HepG2 (cell line): Measurements from ENCODE around the gene RGS10. TPM values are rescaled to one million over a fixed set of nuclear protein-coding genes. Genes with fewer than 3 reads are reported as not detected.

Experiments used
- ATF4 ChIP-seq, 2 experiments: fragments of 450-650 bp in 1 of 2; sonication (generic) in 1 of 2; formaldehyde crosslinking; IDR thresholded peaks; 2 replicates each; pipeline versions ENCODE4 v1.5.0 to v1.8.0; 2020 to 2022; ENCODE audit warnings: mild to moderate bottlenecking in 1 of 2, missing genetic modification reagents in 1 of 2
- FOXJ3 ChIP-seq: sonication (generic); formaldehyde crosslinking; IDR thresholded peaks from 2 replicates; pipeline ENCODE4 v1.4.0; 2020; ENCODE audit warnings: missing genetic modification reagents, mild to moderate bottlenecking, borderline replicate concordance
- HNRNPK ChIP-seq: fragments of 200-400 bp; formaldehyde crosslinking; IDR thresholded peaks from 2 replicates; pipeline ENCODE4 v1.6.1; 2018; ENCODE audit warnings: low read length, low read depth, moderate library complexity, mild to moderate bottlenecking; ENCODE audit not compliant: poor library complexity, severe bottlenecking
- IRF2 ChIP-seq: IDR thresholded peaks from 2 replicates; pipeline ENCODE4 v1.6.1; 2018; ENCODE audit warnings: missing genetic modification reagents, missing compliant biosample characterization
- NCOR1 ChIP-seq: fragments of 200-600 bp; sonication (generic); IDR thresholded peaks from 2 replicates; pipeline ENCODE4 v1.7.0; 2017; ENCODE audit warnings: antibody characterized with exemption, low read length, borderline replicate concordance
- NFIC ChIP-seq: IDR thresholded peaks from 2 replicates; pipeline ENCODE4 v1.6.1; 2012; ENCODE audit warnings: mild to moderate bottlenecking, low read length, inconsistent platforms
- NR2F2 ChIP-seq: IDR thresholded peaks from 2 replicates; pipeline ENCODE4 v1.6.1; 2012; ENCODE audit warnings: low read depth, inconsistent platforms, borderline replicate concordance
- POGZ ChIP-seq: sonication (generic); formaldehyde crosslinking; IDR thresholded peaks from 2 replicates; pipeline ENCODE4 v1.4.0; 2020; ENCODE audit warnings: mild to moderate bottlenecking, missing genetic modification reagents
- RCOR2 ChIP-seq: IDR thresholded peaks from 2 replicates; pipeline ENCODE4 v1.6.1; 2016; ENCODE audit warnings: missing biosample characterization, missing genetic modification reagents
- TBL1XR1 ChIP-seq: fragments of 150-350 bp; IDR thresholded peaks from 2 replicates; pipeline ENCODE4 v1.6.1; 2014; ENCODE audit warnings: borderline replicate concordance, low read length; ENCODE audit not compliant: partially characterized antibody
- TBX2 ChIP-seq: sonication (generic); formaldehyde crosslinking; IDR thresholded peaks from 2 replicates; pipeline ENCODE4 v1.5.0; 2020; ENCODE audit warnings: missing genetic modification reagents, mild to moderate bottlenecking, borderline replicate concordance
- THRA ChIP-seq: sonication (generic); formaldehyde crosslinking; IDR thresholded peaks from 2 replicates; pipeline ENCODE4 v1.4.0; 2020; ENCODE audit warnings: missing genetic modification reagents, borderline replicate concordance
- TRIM24 ChIP-seq: sonication (generic); formaldehyde crosslinking; IDR thresholded peaks from 2 replicates; pipeline ENCODE4 v1.8.0; 2022; ENCODE audit warnings: mild to moderate bottlenecking, missing genetic modification reagents
- XRCC5 ChIP-seq: fragments of 200-400 bp; formaldehyde crosslinking; optimal IDR thresholded peaks from 2 replicates; pipeline ENCODE3; 2017; ENCODE audit warnings: mild to moderate bottlenecking, low read length
- ZMYM4 ChIP-seq: sonication (generic); formaldehyde crosslinking; IDR thresholded peaks from 2 replicates; pipeline ENCODE4 v1.8.1; 2023; ENCODE audit warnings: mild to moderate bottlenecking, missing genetic modification reagents
- ZNF124 ChIP-seq: sonication (generic); formaldehyde crosslinking; IDR thresholded peaks from 2 replicates; pipeline ENCODE4 v1.4.0; 2020; ENCODE audit warnings: missing genetic modification reagents
- ZNF614 ChIP-seq: IDR thresholded peaks from 2 replicates; pipeline ENCODE4 v1.6.1; 2018; ENCODE audit warnings: missing biosample characterization, missing genetic modification reagents, inconsistent platforms, borderline replicate concordance
- ZNF782 ChIP-seq: sonication (generic); formaldehyde crosslinking; IDR thresholded peaks from 2 replicates; pipeline ENCODE4 v1.4.0; 2020; ENCODE audit warnings: missing genetic modification reagents, mild to moderate bottlenecking, borderline replicate concordance
- polyA plus RNA-seq, 8 experiments: library from polyadenylated mRNA; depleted of rRNA in 3 of 8; stranded (reverse) in 7 of 8; unstranded in 1 of 8; fragments of >200 nt; fragmentation: Illumina TruSeq in 4 of 8; extraction: Trizol in 4 of 8; gene quantifications; 2 replicates each; pipeline versions ENCODE4 v1.2.1 to v1.2.3, GENCODE V29; 2011 to 2016; ENCODE audit warnings: low read depth in 4 of 8, missing spikeins in 1 of 8, mixed read lengths in 1 of 8; ENCODE audit not compliant: insufficient read depth in 1 of 8
- total RNA-seq, 5 experiments: library from RNA; depleted of rRNA; stranded (reverse); fragments of >200 nt; fragmentation: Illumina TruSeq; extraction: Trizol; gene quantifications; 2 replicates each; pipeline ENCODE4 v1.2.3, GENCODE V29; 2016; ENCODE audit warnings: low read depth in 1 of 5
- TF ChIP-seq, protein P1 (sequence below): sonication (generic); formaldehyde crosslinking; IDR thresholded peaks from 2 replicates; pipeline ENCODE4 v1.4.0; 2020; ENCODE audit warnings: missing genetic modification reagents, mild to moderate bottlenecking, borderline replicate concordance
- TF ChIP-seq, protein P2 (sequence below): sonication (generic); formaldehyde crosslinking; IDR thresholded peaks from 2 replicates; pipeline ENCODE4 v1.5.1; 2020; ENCODE audit warnings: mild to moderate bottlenecking, moderate library complexity, missing genetic modification reagents
- TF ChIP-seq, protein P3 (sequence below): IDR thresholded peaks from 2 replicates; pipeline ENCODE4 v1.6.1; 2016

RGS10 gene
- total and polyA plus RNA-seq, 2 of the 13 experiments (the other 11 are each of a cell fraction or from before 2014, with no cell fraction given): 1.7 to 5.1 TPM

GRCh38 chr10:119498889-119499676 lies 43.4 kb downstream of the RGS10 start (continued):
- TF ChIP-seq HNRNPK (no peak), ZNF782 (CRISPR knock-in tag) (no peak), RCOR2 (CRISPR knock-in tag) (peak; percentile 52; the same call in 1 of the 2 replicates), ZMYM4 (CRISPR knock-in tag) (0 out of 2 replicates have a peak, but pooled peaks have one; percentile 37), TBX2 (CRISPR knock-in tag) (peak; percentile 84; the same call in 1 of the 2 replicates), THRA (CRISPR knock-in tag) (peak; percentile 43; the same call in 1 of the 2 replicates), POGZ (CRISPR knock-in tag) (peak; percentile 53; the same call in 1 of the 2 replicates), FOXJ3 (CRISPR knock-in tag) (peak; percentile 31; the same call in 1 of the 2 replicates), NCOR1 (0 out of 2 replicates have a peak, but pooled peaks have one; percentile 38), ZNF614 (peak; percentile 35; the same call in 1 of the 2 replicates), IRF2 (peak; percentile 65), TBL1XR1 (no peak), TRIM24 (CRISPR knock-in tag) (0 out of 2 replicates have a peak, but pooled peaks have one; percentile 54), NFIC (peak; percentile 34; the same call in 1 of the 2 replicates), NR2F2 (0 out of 2 replicates have a peak, but pooled peaks have one; percentile 31), ATF4 (CRISPR knock-in tag; IDR thresholded peaks at IDR 0.05) (0 out of 4 replicates have a peak, but pooled peaks of 1 of the 2 experiments have one; percentile 21), XRCC5 (peak; percentile 13), ZNF124 (peak; percentile 45; the same call in 1 of the 2 replicates)
- TF ChIP-seq, protein P1, sequence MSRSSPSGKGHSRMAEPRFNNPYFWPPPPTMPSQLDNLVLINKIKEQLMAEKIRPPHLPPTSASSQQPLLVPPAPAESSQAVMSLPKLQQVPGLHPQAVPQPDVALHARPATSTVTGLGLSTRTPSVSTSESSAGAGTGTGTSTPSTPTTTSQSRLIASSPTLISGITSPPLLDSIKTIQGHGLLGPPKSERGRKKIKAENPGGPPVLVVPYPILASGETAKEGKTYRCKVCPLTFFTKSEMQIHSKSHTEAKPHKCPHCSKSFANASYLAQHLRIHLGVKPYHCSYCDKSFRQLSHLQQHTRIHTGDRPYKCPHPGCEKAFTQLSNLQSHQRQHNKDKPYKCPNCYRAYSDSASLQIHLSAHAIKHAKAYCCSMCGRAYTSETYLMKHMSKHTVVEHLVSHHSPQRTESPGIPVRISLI (CRISPR knock-in tag): peak; percentile 68
- TF ChIP-seq, protein P2, sequence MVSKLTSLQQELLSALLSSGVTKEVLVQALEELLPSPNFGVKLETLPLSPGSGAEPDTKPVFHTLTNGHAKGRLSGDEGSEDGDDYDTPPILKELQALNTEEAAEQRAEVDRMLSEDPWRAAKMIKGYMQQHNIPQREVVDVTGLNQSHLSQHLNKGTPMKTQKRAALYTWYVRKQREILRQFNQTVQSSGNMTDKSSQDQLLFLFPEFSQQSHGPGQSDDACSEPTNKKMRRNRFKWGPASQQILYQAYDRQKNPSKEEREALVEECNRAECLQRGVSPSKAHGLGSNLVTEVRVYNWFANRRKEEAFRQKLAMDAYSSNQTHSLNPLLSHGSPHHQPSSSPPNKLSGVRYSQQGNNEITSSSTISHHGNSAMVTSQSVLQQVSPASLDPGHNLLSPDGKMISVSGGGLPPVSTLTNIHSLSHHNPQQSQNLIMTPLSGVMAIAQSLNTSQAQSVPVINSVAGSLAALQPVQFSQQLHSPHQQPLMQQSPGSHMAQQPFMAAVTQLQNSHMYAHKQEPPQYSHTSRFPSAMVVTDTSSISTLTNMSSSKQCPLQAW (CRISPR knock-in tag): peak; percentile 37; the same call in 1 of the 2 replicates
- TF ChIP-seq, protein P3, sequence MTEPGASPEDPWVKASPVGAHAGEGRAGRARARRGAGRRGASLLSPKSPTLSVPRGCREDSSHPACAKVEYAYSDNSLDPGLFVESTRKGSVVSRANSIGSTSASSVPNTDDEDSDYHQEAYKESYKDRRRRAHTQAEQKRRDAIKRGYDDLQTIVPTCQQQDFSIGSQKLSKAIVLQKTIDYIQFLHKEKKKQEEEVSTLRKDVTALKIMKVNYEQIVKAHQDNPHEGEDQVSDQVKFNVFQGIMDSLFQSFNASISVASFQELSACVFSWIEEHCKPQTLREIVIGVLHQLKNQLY (CRISPR knock-in tag): peak; percentile 72
